ENCODE results near the gene HSPB1. TPM values are rescaled to one million over a fixed set of nuclear protein-coding genes. Genes with fewer than 3 reads are reported as not detected.

Gene HSPB1
- total and polyA plus RNA-seq, 2 of the 13 experiments (the other 11 are each of a cell fraction or from before 2014, with no cell fraction given), result 21.0 to 38.6 TPM

GRCh38 chr7:76296743-76297740 lies 5.4 kb upstream of the HSPB1 start (continued):
- TF ChIP-seq ZNF326 (CRISPR knock-in tag; IDR thresholded peaks at IDR 0.05; ENCODE audit: borderline replicate concordance) (no peak), ZNF101 (CRISPR knock-in tag; IDR thresholded peaks at IDR 0.05; ENCODE audit: borderline replicate concordance, low read depth) (no peak), ZNF460 (CRISPR knock-in tag; IDR thresholded peaks at IDR 0.05; ENCODE audit: borderline replicate concordance) (peak; percentile 57), ZFYVE20 (CRISPR knock-in tag; IDR thresholded peaks at IDR 0.05; ENCODE audit: borderline replicate concordance, low read depth) (no peak), MYC (CRISPR knock-in tag; IDR thresholded peaks at IDR 0.05; ENCODE audit: borderline replicate concordance) (no peak), FOXA1 (IDR thresholded peaks at IDR 0.05) (no peak), FOXA1 (CRISPR knock-in tag; IDR thresholded peaks at IDR 0.05) (peak; percentile 10; the same call in 1 of the 2 replicates), CEBPG (CRISPR knock-in tag; IDR thresholded peaks at IDR 0.05) (peak; percentile 89), TCF7 (IDR thresholded peaks at IDR 0.05; ENCODE audit: low read depth) (no peak), HIVEP1 (CRISPR knock-in tag; IDR thresholded peaks at IDR 0.05) (no peak), RNF219 (CRISPR knock-in tag; IDR thresholded peaks at IDR 0.05) (no peak), ZNF292 (CRISPR knock-in tag; IDR thresholded peaks at IDR 0.05; ENCODE audit: borderline replicate concordance, low read depth) (peak; percentile 11; the same call in 1 of the 2 replicates), ZMYM4 (CRISPR knock-in tag; IDR thresholded peaks at IDR 0.05) (no peak), CEBPB (IDR thresholded peaks at IDR 0.05; ENCODE audit: borderline replicate concordance, low read depth, low read length) (peak; percentile 94)
- TF ChIP-seq, protein P1, sequence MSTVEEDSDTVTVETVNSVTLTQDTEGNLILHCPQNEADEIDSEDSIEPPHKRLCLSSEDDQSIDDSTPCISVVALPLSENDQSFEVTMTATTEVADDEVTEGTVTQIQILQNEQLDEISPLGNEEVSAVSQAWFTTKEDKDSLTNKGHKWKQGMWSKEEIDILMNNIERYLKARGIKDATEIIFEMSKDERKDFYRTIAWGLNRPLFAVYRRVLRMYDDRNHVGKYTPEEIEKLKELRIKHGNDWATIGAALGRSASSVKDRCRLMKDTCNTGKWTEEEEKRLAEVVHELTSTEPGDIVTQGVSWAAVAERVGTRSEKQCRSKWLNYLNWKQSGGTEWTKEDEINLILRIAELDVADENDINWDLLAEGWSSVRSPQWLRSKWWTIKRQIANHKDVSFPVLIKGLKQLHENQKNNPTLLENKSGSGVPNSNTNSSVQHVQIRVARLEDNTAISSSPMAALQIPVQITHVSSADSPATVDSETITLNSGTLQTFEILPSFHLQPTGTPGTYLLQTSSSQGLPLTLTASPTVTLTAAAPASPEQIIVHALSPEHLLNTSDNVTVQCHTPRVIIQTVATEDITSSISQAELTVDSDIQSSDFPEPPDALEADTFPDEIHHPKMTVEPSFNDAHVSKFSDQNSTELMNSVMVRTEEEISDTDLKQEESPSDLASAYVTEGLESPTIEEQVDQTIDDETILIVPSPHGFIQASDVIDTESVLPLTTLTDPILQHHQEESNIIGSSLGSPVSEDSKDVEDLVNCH (CRISPR knock-in tag; IDR thresholded peaks at IDR 0.05), result no peak
- TF ChIP-seq, protein P2, sequence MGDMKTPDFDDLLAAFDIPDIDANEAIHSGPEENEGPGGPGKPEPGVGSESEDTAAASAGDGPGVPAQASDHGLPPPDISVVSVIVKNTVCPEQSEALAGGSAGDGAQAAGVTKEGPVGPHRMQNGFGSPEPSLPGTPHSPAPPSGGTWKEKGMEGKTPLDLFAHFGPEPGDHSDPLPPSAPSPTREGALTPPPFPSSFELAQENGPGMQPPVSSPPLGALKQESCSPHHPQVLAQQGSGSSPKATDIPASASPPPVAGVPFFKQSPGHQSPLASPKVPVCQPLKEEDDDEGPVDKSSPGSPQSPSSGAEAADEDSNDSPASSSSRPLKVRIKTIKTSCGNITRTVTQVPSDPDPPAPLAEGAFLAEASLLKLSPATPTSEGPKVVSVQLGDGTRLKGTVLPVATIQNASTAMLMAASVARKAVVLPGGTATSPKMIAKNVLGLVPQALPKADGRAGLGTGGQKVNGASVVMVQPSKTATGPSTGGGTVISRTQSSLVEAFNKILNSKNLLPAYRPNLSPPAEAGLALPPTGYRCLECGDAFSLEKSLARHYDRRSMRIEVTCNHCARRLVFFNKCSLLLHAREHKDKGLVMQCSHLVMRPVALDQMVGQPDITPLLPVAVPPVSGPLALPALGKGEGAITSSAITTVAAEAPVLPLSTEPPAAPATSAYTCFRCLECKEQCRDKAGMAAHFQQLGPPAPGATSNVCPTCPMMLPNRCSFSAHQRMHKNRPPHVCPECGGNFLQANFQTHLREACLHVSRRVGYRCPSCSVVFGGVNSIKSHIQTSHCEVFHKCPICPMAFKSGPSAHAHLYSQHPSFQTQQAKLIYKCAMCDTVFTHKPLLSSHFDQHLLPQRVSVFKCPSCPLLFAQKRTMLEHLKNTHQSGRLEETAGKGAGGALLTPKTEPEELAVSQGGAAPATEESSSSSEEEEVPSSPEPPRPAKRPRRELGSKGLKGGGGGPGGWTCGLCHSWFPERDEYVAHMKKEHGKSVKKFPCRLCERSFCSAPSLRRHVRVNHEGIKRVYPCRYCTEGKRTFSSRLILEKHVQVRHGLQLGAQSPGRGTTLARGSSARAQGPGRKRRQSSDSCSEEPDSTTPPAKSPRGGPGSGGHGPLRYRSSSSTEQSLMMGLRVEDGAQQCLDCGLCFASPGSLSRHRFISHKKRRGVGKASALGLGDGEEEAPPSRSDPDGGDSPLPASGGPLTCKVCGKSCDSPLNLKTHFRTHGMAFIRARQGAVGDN (CRISPR knock-in tag; IDR thresholded peaks at IDR 0.05), result peak; percentile 24; the same call in 1 of the 2 replicates
- TF ChIP-seq, protein P3, sequence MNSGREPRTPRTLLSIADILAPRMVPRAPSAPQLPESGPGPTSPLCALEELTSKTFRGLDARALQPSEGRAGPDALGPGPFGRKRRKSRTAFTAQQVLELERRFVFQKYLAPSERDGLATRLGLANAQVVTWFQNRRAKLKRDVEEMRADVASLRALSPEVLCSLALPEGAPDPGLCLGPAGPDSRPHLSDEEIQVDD (CRISPR knock-in tag; IDR thresholded peaks at IDR 0.05; ENCODE audit: borderline replicate concordance), result no peak
- TF ChIP-seq, protein P4, sequence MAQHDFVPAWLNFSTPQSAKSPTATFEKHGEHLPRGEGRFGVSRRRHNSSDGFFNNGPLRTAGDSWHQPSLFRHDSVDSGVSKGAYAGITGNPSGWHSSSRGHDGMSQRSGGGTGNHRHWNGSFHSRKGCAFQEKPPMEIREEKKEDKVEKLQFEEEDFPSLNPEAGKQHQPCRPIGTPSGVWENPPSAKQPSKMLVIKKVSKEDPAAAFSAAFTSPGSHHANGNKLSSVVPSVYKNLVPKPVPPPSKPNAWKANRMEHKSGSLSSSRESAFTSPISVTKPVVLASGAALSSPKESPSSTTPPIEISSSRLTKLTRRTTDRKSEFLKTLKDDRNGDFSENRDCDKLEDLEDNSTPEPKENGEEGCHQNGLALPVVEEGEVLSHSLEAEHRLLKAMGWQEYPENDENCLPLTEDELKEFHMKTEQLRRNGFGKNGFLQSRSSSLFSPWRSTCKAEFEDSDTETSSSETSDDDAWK (CRISPR knock-in tag; IDR thresholded peaks at IDR 0.05), result no peak

Data from HepG2 (cell line).